ENCODE measurements around the gene TMEM250.

GRCh38 chr9:136159851-136160250 lies 41.2 kb upstream of the TMEM250 start:
- TF ChIP-seq YY1 (IDR thresholded peaks at IDR 0.05; ENCODE audit: insufficient read depth, insufficient read length): no peak
- TF ChIP-seq ZNF274 (IDR thresholded peaks at IDR 0.05; ENCODE audit: low read depth, low read length): no peak

Measured in NT2/D1 (cell line).